A673 (cell line): ENCODE results near the gene HYOU1. TPM values are rescaled to one million over a fixed set of nuclear protein-coding genes. Genes with fewer than 3 reads are reported as not detected.

Source experiments
- BruUV-seq: library from RNA; stranded (reverse); fragments of 400-500 nt; replicated peaks from 2 replicates; lab custom pipeline; 2021; lab: Mats Ljungman, UMichigan
- CTCF ChIA-PET: fragments of 300-600 bp; sonication (Branson Sonifier 250); formaldehyde crosslinking; loops from one replicate; lab custom pipeline; 2022; ENCODE audit warnings: antibody characterized with exemption; lab: Charles Lee
- POLR2A ChIA-PET: fragments of 300-600 bp; sonication (Branson Sonifier 250); formaldehyde crosslinking; loops from one replicate; lab custom pipeline; 2022; ENCODE audit warnings: antibody characterized with exemption; ENCODE audit not compliant: low non-redundant PET; lab: Charles Lee
- DNase-seq: peaks from one replicate; pipeline ENCODE4 v3.0.0-alpha.2; 2015; ENCODE audit warnings: low spot score
- H3K27ac ChIP-seq: fragments of 200-600 bp; sonication (generic); 2 replicates; pipeline ENCODE4 v1.5.1; 2016; ENCODE audit warnings: mixed run types, low read depth, mild to moderate bottlenecking, mixed read lengths, antibody characterized with exemption, low read length; ENCODE audit not compliant: poor library complexity, severe bottlenecking
- H3K27me3 ChIP-seq: fragments of 200-600 bp; sonication (generic); replicated peaks from 2 replicates; pipeline ENCODE4 v1.6.1; 2017; ENCODE audit warnings: mixed run types, low read depth, mild to moderate bottlenecking, mixed read lengths, antibody characterized with exemption, low read length; ENCODE audit not compliant: insufficient read depth, poor library complexity
- H3K36me3 ChIP-seq: fragments of 200-600 bp; sonication (generic); 2 replicates; pipeline ENCODE4 v1.6.1; 2016; ENCODE audit warnings: mixed run types, mild to moderate bottlenecking, mixed read lengths, antibody characterized with exemption, low read length; ENCODE audit not compliant: insufficient read depth, poor library complexity, severe bottlenecking
- H3K4me1 ChIP-seq: fragments of 200-600 bp; sonication (generic); 2 replicates; pipeline ENCODE4 v1.6.1; 2017; ENCODE audit warnings: mixed run types, mild to moderate bottlenecking, mixed read lengths, antibody characterized with exemption, low read length; ENCODE audit not compliant: insufficient read depth, poor library complexity, severe bottlenecking
- H3K4me3 ChIP-seq: fragments of 200-600 bp; sonication (generic); 2 replicates; pipeline ENCODE4 v1.5.1; 2016; ENCODE audit warnings: low read depth, mixed run types, mild to moderate bottlenecking, mixed read lengths, low read length; ENCODE audit not compliant: poor library complexity, severe bottlenecking
- H3K9me3 ChIP-seq: fragments of 200-600 bp; sonication (generic); 2 replicates; pipeline ENCODE4 v1.6.1; 2016; ENCODE audit warnings: mixed run types, low read depth, mild to moderate bottlenecking, mixed read lengths, antibody characterized with exemption, low read length; ENCODE audit not compliant: poor library complexity, severe bottlenecking
- CTCF ChIP-seq: fragments of 300-800, 200-600 bp; sonication (generic); conservative IDR thresholded peaks from 2 replicates; pipeline ENCODE4 v1.5.1; 2017; ENCODE audit warnings: low read depth, mild to moderate bottlenecking, antibody characterized with exemption, low read length, moderate library complexity, mixed read lengths
- EZH2 ChIP-seq: fragments of 200-600 bp; sonication (generic); IDR thresholded peaks from 2 replicates; pipeline ENCODE4 v1.6.1; 2017; ENCODE audit warnings: borderline replicate concordance, low read depth, mild to moderate bottlenecking, mixed read lengths, antibody characterized with exemption, low read length; ENCODE audit not compliant: poor library complexity, severe bottlenecking
- intact Hi-C: fragments of 100-400 bp; cut with micrococcal nuclease; formaldehyde crosslinking; loops from one replicate; pipeline ENCODE4 v1.10.0; 2022; ENCODE audit not compliant: unreplicated experiment
- microRNA-seq: library from miRNA; unstranded; fragments of <30 nt; microRNA quantifications from one replicate; pipeline ENCODE4 v1.2.0, GENCODE V29; 2021
- total RNA-seq: library from RNA; stranded (reverse); gene quantifications from 2 replicates; pipeline ENCODE4 v1.2.3, GENCODE V29; 2021

HYOU1 gene
- total RNA-seq, 1 experiment from 2014 or later: 315 TPM

- Histone ChIP-seq H3K4me1 (peaks cover 14% of the 10 kb centered on the region), H3K27ac (peak within 1 kb of the TSS; percentile 67), H3K36me3 (peaks cover 30% of the 10 kb centered on the region), H3K4me3 (peak within 1 kb of the TSS; percentile 79), H3K9me3 (no peaks in the 10 kb centered on the region), H3K27me3 (no peaks in the 10 kb centered on the region)
- ChIA-PET CTCF (interaction anchor here (0.6 kb wide), 1 partner anchor 389 kb away, joined by 5 read pairs; no protein-coding TSS in a partner anchor), POLR2A (no interaction called here)
- intact Hi-C loops: no loop called here
- DNase-seq: peak; percentile 96
- BruUV-seq: no TSS peak
- TF ChIP-seq EZH2 (no peak), CTCF (0 out of 2 replicates have a peak, but pooled peaks have one; percentile 16)
Measured at GRCh38 chr11:118997627-118998387, 59.2 kb downstream of the HYOU1 start, which contains the start of gene CENATAC. TSS of gene CENATAC (plus strand) at chr11:118998138. CDS start at chr11:118998198, 60 bp downstream.

- H3K27me3 ChIP-seq: no peaks in the 10 kb centered on the region
- intact Hi-C loops: no loop called here
- H3K4me1 ChIP-seq: peaks cover 14% of the 10 kb centered on the region
- CTCF ChIA-PET: interaction anchor here (0.6 kb wide), 1 partner anchor 390 kb away, joined by 5 read pairs; no protein-coding TSS in a partner anchor
- peaks cover 22% of the 10 kb centered on the region for H3K36me3 ChIP-seq
- peak overlapping the region; percentile 79 for H3K4me3 ChIP-seq
- TSS peak; percentile 49 for BruUV-seq
- no peak for TF ChIP-seq EZH2
- TF ChIP-seq CTCF: peak; percentile 41; the same call in 1 of the 2 replicates
- peak overlapping the region; percentile 67 for H3K27ac ChIP-seq
- POLR2A ChIA-PET: no interaction called here
- no peaks in the 10 kb centered on the region for H3K9me3 ChIP-seq
- peak; percentile 71 for DNase-seq
Measured at GRCh38 chr11:118996926-118997626, 59.9 kb downstream of the HYOU1 start.

Small RNAs within 50 kb of the gene (microRNA-seq; reads per million reads assigned to microRNA genes)
- gene MIR3656: not detected

Other genes starting within 250 kb of the HYOU1 start
- gene CXCR5, start 173.3 kb downstream of the HYOU1 start, total RNA-seq: not detected in 2 replicates
- gene BCL9L, start 131.3 kb downstream of the HYOU1 start, total RNA-seq: 49.9 and 64.0 TPM in 2 replicates
- not detected in 2 replicates for gene UPK2, start 100.9 kb downstream of the HYOU1 start, total RNA-seq
- gene FOXR1, start 85.4 kb downstream of the HYOU1 start, total RNA-seq: not detected in 2 replicates
- gene CENATAC, start 59.1 kb downstream of the HYOU1 start, total RNA-seq: 56.7 and 57.4 TPM in 2 replicates
- gene RPS25, start 38.9 kb downstream of the HYOU1 start, total RNA-seq: 1,091 and 1,176 TPM in 2 replicates
- 73.0 and 81.2 TPM in 2 replicates for gene TRAPPC4, start 38.4 kb downstream of the HYOU1 start, total RNA-seq
- 49.3 and 54.6 TPM in 2 replicates for gene SLC37A4, start 26.3 kb downstream of the HYOU1 start, total RNA-seq
- gene VPS11, start 10.6 kb upstream of the HYOU1 start, total RNA-seq: 26.7 and 32.4 TPM in 2 replicates
- 72.5 and 80.6 TPM in 2 replicates for gene HMBS, start 27.7 kb upstream of the HYOU1 start, total RNA-seq
- gene DPAGT1, start 44.6 kb upstream of the HYOU1 start, total RNA-seq: 102 and 115 TPM in 2 replicates
- 17.1 and 17.8 TPM in 2 replicates for gene C2CD2L, start 50.1 kb upstream of the HYOU1 start, total RNA-seq
- 31.7 and 31.9 TPM in 2 replicates for gene HINFP, start 64.4 kb upstream of the HYOU1 start, total RNA-seq
- 0.33 TPM in 1 of 2 replicates, not detected in the other for gene ABCG4, start 91.8 kb upstream of the HYOU1 start, total RNA-seq
- gene NLRX1, start 111.5 kb upstream of the HYOU1 start, total RNA-seq: 1.4 and 2.7 TPM in 2 replicates
- gene NHERF4, start 128.3 kb upstream of the HYOU1 start, total RNA-seq: not detected in 2 replicates
- 39.9 and 40.7 TPM in 2 replicates for gene CBL, start 149.1 kb upstream of the HYOU1 start, total RNA-seq